Renal pelvis (tissue), 3 donors: ENCODE data around the gene TRIM15. TPM values are rescaled to one million over a fixed set of nuclear protein-coding genes. Genes with fewer than 3 reads are reported as not detected.

Source experiments
- polyA plus RNA-seq, 3 donors: library from polyadenylated mRNA; unstranded; fragments of 120-200 nt; gene quantifications; one replicate each; pipeline ENCODE4 v1.2.1, GENCODE V29; 2013; ENCODE audit not compliant: insufficient read length in 3 of 3

The TRIM15 gene
- polyA plus RNA-seq, 3 donors: 0.53 TPM; not detected in 2

Other genes with a start within 250 kb of the TRIM15 start
- gene HLA-A, start 221.0 kb upstream of the TRIM15 start, polyA plus RNA-seq: 100 to 1,000 TPM; 177 to 196 (median 179) TPM
- gene POLR1H, start 102.3 kb upstream of the TRIM15 start, polyA plus RNA-seq: 10 to 100 TPM; 37.9 to 42.1 (median 39.1) TPM
- 10 to 100 TPM; 60.5 to 63.7 (median 62.6) TPM for gene PPP1R11, start 96.3 kb upstream of the TRIM15 start, polyA plus RNA-seq
- gene RNF39, start 87.8 kb upstream of the TRIM15 start, polyA plus RNA-seq: 1 to 10 TPM; 1.0 to 1.8 (median 1.1) TPM
- not detected for gene TRIM31, start 50.5 kb upstream of the TRIM15 start, polyA plus RNA-seq
- gene TRIM40, start 27.4 kb upstream of the TRIM15 start, polyA plus RNA-seq: under 1 TPM in 2 of 3 donors, not detected in 1; 0.07 to 0.10 TPM
- under 1 TPM; 0.28 to 0.52 (median 0.44) TPM for gene TRIM10, start 2.3 kb upstream of the TRIM15 start, polyA plus RNA-seq
- gene TRIM26, start 49.9 kb downstream of the TRIM15 start, polyA plus RNA-seq: 10 to 100 TPM; 36.6 to 42.7 (median 38.9) TPM
- gene TRIM39, start 163.4 kb downstream of the TRIM15 start, polyA plus RNA-seq: 10 to 100 TPM; 12.5 to 16.1 (median 14.5) TPM
- 10 to 100 TPM; 32.5 to 44.0 (median 38.5) TPM for gene RPP21, start 181.6 kb downstream of the TRIM15 start, polyA plus RNA-seq